Sigmoid colon (tissue), 3 donors: ENCODE results near the gene SWSAP1.

ENCODE experiments used
- CTCF ChIP-seq, 4 experiments: fragments of 450-650 bp in 3 of 4; fragments of 200-600 bp in 1 of 4; IDR thresholded peaks; one replicate each; pipeline ENCODE4 v1.5.1; 2016 to 2019; ENCODE audit warnings: antibody characterized with exemption in 4 of 4, mild to moderate bottlenecking in 3 of 4, moderate library complexity in 2 of 4
- POLR2A ChIP-seq, 2 donors: fragments of 450-650 bp; IDR thresholded peaks; one replicate each; pipeline ENCODE4 v1.6.1; 2016; ENCODE audit warnings: antibody characterized with exemption in 2 of 2, mild to moderate bottlenecking in 2 of 2, moderate library complexity in 2 of 2

- peak in 1 of 4 experiments; percentile 4 for TF ChIP-seq CTCF (IDR thresholded peaks at IDR 0.05)
- TF ChIP-seq POLR2A (IDR thresholded peaks at IDR 0.05), result no peak
Measured at GRCh38 chr19:11373885-11374432, 507 bp upstream of the SWSAP1 start.
